Effector memory CD8-positive, alpha-beta T cell (primary cell): ENCODE measurements around the gene ELOVL3.
A peak's percentile ranks its signal among the peaks of the same experiment; 100 is the strongest.
"Not testable (repeated sequence)": the region's sequence is repeated elsewhere in the genome, so short reads cannot be mapped to it uniquely, and the experiment has no call there.

Experiments
- ATAC-seq: fragments of 150-1000 bp; cut with Tn5 transposase; replicated peaks from 2 replicates; pipeline ENCODE4 v1.10.0; 2021; ENCODE audit warnings: mild to moderate bottlenecking, moderate library complexity
- DNase-seq, 3 experiments: peaks; one replicate each; pipeline ENCODE4 v3.0.0; 2021
- H3K27ac Mint-ChIP-seq, 2 donors: one replicate each; pipeline ENCODE4 v1.8.0; 2022; ENCODE audit warnings: mild to moderate bottlenecking in 2 of 2, mixed read lengths in 2 of 2, moderate library complexity in 2 of 2
- H3K27me3 Mint-ChIP-seq, 2 donors: one replicate each; pipeline ENCODE4 v1.8.0; 2022; ENCODE audit warnings: mixed read lengths in 2 of 2
- H3K36me3 Mint-ChIP-seq: one replicate; pipeline ENCODE4 v1.8.0; 2022; ENCODE audit warnings: mild to moderate bottlenecking, moderate library complexity, mixed read lengths; ENCODE audit not compliant: insufficient read depth
- H3K4me1 Mint-ChIP-seq, 2 donors: one replicate each; pipeline ENCODE4 v1.8.0; 2022; ENCODE audit warnings: low read depth in 2 of 2, mixed read lengths in 2 of 2
- H3K4me3 Mint-ChIP-seq, 2 donors: one replicate each; pipeline ENCODE4 v1.8.0; 2022; ENCODE audit warnings: mild to moderate bottlenecking in 2 of 2, mixed read lengths in 2 of 2, moderate library complexity in 2 of 2
- H3K9me3 Mint-ChIP-seq, 2 donors: one replicate each; pipeline ENCODE4 v1.8.0; 2022; ENCODE audit warnings: mixed read lengths in 2 of 2

Gene ELOVL3

DNA sequence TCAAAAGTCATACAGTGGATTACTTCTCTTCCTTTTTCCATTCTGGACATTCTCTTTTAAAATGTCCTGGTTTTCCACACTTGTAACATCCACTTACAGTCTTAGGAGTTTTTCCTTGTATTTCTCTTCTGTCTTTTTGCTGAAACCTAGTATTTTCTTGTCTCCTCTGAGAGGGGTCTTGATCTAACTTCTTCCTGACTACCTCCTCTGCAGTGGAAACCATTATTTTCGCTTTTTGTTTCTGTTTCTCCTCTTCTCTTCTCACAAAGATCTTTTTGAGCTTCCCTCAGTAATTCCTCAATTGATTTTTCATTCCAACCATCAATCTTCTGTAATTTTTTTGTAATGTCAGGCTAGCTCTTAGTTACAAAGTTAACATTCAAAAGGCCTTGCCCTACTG, 23.7 kb upstream of the ELOVL3 start:
- no peak overlapping the region for H3K27ac Mint-ChIP-seq
- H3K27me3 Mint-ChIP-seq = peaks cover 18 to 42% of the 10 kb centered on the region in 2 donors
- DNase-seq (no peak), ATAC-seq (no peak)
- H3K9me3 Mint-ChIP-seq = no peaks in the 10 kb centered on the region
- no peaks in the 10 kb centered on the region for H3K36me3 Mint-ChIP-seq
- H3K4me3 Mint-ChIP-seq = no peak overlapping the region
- no peaks in the 10 kb centered on the region for H3K4me1 Mint-ChIP-seq

DNA sequence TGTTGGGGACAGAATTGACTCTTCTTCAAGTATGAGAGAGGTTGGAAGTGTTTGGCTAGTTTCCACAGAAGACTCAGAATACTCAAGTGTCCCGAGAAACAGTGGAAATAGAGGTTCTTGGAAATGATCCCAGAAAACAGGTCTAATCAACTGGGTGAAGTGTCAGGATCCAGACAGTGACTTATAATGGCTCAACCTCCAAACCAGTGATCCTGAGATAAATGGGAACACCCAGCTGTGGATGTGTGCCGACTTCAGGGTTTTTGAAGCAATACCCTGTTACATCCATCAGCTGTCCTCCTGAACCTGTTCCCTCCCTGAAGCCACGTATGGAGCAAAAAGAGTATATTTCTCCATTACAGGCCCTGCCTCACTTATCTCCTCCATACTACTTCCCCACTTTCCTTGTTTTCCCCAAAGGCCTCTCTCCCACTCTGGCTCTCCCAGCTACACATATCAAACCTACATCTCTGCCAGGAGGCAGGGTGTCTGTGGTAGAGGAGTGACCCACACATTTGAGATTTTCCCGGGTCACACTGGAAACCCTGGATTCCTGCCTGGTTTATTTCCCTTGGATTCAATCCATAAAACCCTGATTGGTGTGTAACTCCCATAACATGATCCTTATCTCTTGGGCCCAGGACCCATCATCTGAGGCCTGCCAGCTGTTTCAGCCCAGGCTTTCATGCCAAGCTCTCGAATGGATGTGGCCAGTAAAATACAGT, 17.6 kb upstream of the ELOVL3 start:
- H3K4me1 Mint-ChIP-seq = no peaks in the 10 kb centered on the region
- no peak overlapping the region for H3K27ac Mint-ChIP-seq
- H3K36me3 Mint-ChIP-seq = no peaks in the 10 kb centered on the region
- no peak for ATAC-seq
- H3K9me3 Mint-ChIP-seq = no peaks in the 10 kb centered on the region
- H3K27me3 Mint-ChIP-seq = peaks cover 6 to 19% of the 10 kb centered on the region in 2 donors
- no peak for DNase-seq
- no peak overlapping the region for H3K4me3 Mint-ChIP-seq

DNA sequence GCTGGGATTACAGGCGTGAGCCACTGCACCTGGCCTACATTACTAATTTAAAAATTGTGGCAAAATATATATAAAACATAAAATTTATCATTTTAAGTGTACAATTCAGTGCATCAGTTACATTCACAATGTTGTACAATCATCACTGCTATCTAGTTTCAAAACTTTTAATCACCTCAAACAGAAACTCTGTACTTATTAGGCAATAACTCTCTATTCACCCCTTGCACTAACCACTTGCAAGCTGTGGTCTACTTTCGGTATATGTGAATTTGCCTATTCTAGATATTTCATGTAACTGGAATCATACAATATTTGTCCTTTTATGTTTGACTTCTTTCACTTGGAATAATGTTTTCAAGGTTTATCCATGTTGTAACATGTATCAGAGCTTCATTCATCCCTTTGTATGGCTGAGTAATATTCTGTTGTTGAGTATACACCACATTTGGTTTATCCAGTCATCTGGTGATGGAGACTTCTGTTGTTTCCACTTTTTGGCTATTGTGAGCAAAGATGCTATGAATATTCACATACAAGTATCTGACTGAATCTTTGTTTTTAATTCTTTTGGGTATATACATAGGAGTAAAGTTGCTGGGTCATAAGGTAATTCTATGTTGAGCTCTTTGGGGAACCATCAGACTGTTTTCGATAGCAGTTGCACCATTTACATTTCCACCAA, 14.3 kb upstream of the ELOVL3 start:
- H3K9me3 Mint-ChIP-seq = no peaks in the 10 kb centered on the region
- no peak overlapping the region for H3K27ac Mint-ChIP-seq
- H3K36me3 Mint-ChIP-seq = no peaks in the 10 kb centered on the region
- no peak overlapping the region for H3K4me3 Mint-ChIP-seq
- ATAC-seq (no peak), DNase-seq (no peak)
- H3K27me3 Mint-ChIP-seq = peaks cover 5 to 9% of the 10 kb centered on the region in 2 donors
- no peaks in the 10 kb centered on the region for H3K4me1 Mint-ChIP-seq

DNA sequence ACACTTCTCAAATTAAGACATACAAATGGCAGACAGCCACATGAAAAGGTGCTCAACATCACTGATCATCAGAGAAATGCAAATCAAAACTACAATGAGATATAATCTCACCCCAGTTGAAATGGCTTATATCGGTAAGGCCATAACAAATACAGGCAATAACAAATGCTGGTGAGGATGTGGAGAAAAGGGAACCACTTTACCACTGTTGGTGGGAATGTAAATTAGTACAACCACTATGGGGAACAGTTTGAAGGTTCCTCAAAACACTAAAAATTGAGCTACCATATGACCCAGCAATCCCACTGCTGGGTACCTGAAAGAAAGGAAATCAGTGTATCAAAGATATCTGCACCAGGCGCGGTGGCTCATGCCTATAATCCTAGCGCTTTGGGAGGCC, 12.5 kb upstream of the ELOVL3 start:
- not testable (repeated sequence) for H3K4me3 Mint-ChIP-seq, DNase-seq, H3K27ac Mint-ChIP-seq, H3K4me1 Mint-ChIP-seq, ATAC-seq, H3K36me3 Mint-ChIP-seq, H3K9me3 Mint-ChIP-seq, H3K27me3 Mint-ChIP-seq

DNA sequence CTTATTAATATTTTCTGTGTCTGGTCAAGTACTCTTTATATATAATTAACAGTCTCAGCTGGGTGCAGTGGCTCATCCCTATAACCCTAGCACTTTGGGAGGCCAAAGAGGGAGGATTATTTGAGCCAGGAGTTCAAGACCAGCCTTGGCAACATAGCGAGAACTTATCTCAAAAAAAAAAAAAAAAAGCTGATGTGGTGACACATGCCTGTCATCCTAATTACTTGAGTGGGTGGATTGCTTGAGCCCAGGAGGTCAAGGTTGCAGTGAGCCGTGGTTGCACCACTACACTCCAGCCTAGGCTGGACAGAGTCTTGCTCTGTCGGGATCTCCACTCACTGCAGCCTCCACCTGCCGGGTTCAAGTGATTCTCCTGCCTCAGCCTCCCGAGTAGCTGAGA, 6.7 kb upstream of the ELOVL3 start:
- Mint-ChIP-seq H3K4me1 (no peaks in the 10 kb centered on the region), H3K4me3 (no peak overlapping the region), H3K36me3 (no peaks in the 10 kb centered on the region), H3K27ac (no peak overlapping the region), H3K27me3 (peaks cover 6 to 19% of the 10 kb centered on the region in 2 donors), H3K9me3 (no peaks in the 10 kb centered on the region)
- no peak for ATAC-seq
- DNase-seq = no peak

- Mint-ChIP-seq H3K4me3 (no peak overlapping the region), H3K4me1 (peaks cover under 1% of the 10 kb centered on the region in 2 donors), H3K9me3 (no peaks in the 10 kb centered on the region), H3K27ac (no peak overlapping the region), H3K36me3 (no peaks in the 10 kb centered on the region), H3K27me3 (peaks cover 6 to 20% of the 10 kb centered on the region in 2 donors)
- no peak for ATAC-seq
- DNase-seq = no peak
Observed at GRCh38 chr10:102220612-102221011, 5.5 kb upstream of the ELOVL3 start.

DNA sequence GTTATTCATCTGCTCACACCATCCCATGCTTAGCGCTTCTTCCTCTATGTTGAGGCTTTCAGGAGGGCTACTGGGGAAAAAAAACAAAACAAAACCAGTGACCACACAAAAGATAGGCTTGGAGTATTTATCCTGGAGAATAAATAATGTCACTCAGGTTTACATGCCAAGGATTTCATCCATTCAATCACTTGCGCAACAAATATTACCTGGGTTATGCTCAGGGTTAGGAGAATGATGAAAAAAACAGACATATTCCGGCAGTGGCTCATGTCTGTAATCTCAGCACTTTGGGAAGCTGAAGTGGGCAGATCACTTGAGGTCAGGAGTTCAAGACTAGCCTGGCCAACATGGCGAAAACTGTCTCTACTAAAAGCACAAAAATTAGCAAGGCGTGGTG, 3.3 kb upstream of the ELOVL3 start:
- Mint-ChIP-seq H3K4me1 (peaks cover 10% of the 10 kb centered on the region in 2 donors), H3K4me3 (no peak overlapping the region), H3K9me3 (no peaks in the 10 kb centered on the region), H3K36me3 (no peaks in the 10 kb centered on the region), H3K27me3 (peaks cover 11 to 28% of the 10 kb centered on the region in 2 donors), H3K27ac (no peak overlapping the region)
- ATAC-seq (no peak), DNase-seq (no peak)

GRCh38 chr10:102226542-102226870, 407 bp downstream of the ELOVL3 start:
- no peak for ATAC-seq
- Mint-ChIP-seq H3K27ac (no peak overlapping the region), H3K9me3 (no peaks in the 10 kb centered on the region), H3K27me3 (peaks cover 31 to 49% of the 10 kb centered on the region in 2 donors), H3K36me3 (no peaks in the 10 kb centered on the region), H3K4me1 (peaks cover 18 to 26% of the 10 kb centered on the region in 2 donors), H3K4me3 (peak overlapping the region; percentile 70 to 78)
- DNase-seq = no peak

- H3K4me3 Mint-ChIP-seq = no peak overlapping the region
- DNase-seq = no peak
- H3K27me3 Mint-ChIP-seq = peaks cover 31 to 52% of the 10 kb centered on the region in 2 donors
- H3K4me1 Mint-ChIP-seq = peaks cover 20 to 26% of the 10 kb centered on the region in 2 donors
- no peaks in the 10 kb centered on the region for H3K9me3 Mint-ChIP-seq
- no peaks in the 10 kb centered on the region for H3K36me3 Mint-ChIP-seq
- no peak for ATAC-seq
- H3K27ac Mint-ChIP-seq = no peak overlapping the region
Observed at GRCh38 chr10:102227050-102227449, 951 bp downstream of the ELOVL3 start.

GRCh38 chr10:102229810-102230263, 3.7 kb downstream of the ELOVL3 start:
- H3K27ac Mint-ChIP-seq = peak overlapping the region in 1 of 2 donors; percentile 39
- peak overlapping the region; percentile 81 to 87 for H3K4me3 Mint-ChIP-seq
- DNase-seq (peak; percentile 84 to 86 (median 85)), ATAC-seq (peak; percentile 62)
- H3K27me3 Mint-ChIP-seq = peaks cover 30 to 58% of the 10 kb centered on the region in 2 donors
- H3K4me1 Mint-ChIP-seq = peaks cover 20 to 26% of the 10 kb centered on the region in 2 donors
- no peaks in the 10 kb centered on the region for H3K9me3 Mint-ChIP-seq
- no peaks in the 10 kb centered on the region for H3K36me3 Mint-ChIP-seq

DNA sequence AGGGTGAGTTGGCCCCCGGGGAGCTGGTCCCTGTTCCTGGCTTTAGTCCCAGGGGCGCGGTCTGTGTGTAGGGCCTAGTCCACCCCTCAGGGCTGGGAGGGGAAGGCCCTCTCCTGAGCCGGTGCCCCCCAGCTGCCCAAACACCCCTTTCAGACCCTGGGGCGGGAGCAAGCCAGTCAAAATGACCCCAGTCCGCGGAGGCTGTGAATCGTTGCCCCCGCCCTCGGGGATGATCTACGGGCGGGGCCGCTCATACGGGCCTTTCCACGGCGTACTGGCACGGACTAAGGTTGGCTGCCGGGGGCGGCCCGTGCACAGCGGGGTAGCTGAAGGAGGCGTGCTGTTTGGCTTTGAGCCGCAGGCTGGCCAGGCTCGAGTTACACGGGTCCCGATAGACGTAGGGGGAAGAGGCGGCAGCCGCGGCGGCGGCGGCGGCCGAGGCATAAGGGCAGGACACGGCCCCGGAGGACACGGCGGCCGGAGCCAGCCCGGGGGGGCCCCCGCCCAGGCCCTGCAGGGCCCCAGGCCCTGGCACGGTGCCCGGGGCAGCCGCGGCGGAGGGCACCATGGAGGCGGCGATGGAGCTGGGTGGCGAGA, 4.3 kb downstream of the ELOVL3 start:
- peak; percentile 35 for ATAC-seq
- Mint-ChIP-seq H3K27ac (peak overlapping the region in 1 of 2 donors; percentile 39), H3K27me3 (peaks cover 30 to 60% of the 10 kb centered on the region in 2 donors), H3K36me3 (no peaks in the 10 kb centered on the region), H3K4me3 (peak overlapping the region; percentile 81 to 87), H3K4me1 (peaks cover 20 to 26% of the 10 kb centered on the region in 2 donors), H3K9me3 (no peaks in the 10 kb centered on the region)
- peak in 1 of 3 experiments; percentile 24 for DNase-seq

DNA sequence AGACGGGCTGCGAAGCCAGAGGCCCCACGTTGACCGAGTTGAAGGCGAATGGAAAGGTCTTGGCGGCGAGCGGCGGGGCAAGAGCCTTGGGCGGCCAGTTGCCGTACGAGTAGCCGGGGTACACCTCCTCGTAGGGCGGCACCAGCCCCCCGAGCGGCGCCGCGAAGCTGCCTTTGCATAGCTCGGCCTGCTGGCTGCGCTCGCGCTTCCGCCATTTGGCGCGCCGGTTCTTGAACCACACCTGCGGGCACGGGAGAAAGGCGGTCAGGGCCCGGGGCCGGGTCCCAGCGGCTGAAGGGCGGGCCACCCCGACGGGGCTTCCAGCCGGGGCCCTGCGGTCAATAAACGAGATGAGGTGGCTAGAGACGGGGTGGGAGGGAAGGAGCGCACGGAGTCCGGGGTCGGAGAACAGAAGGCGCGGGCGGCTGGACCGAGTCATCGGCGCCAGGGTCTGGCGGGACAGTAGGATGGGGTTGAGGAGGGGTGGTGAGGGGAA, 4.8 kb downstream of the ELOVL3 start:
- peak; percentile 26 for ATAC-seq
- no peaks in the 10 kb centered on the region for H3K36me3 Mint-ChIP-seq
- H3K9me3 Mint-ChIP-seq = no peaks in the 10 kb centered on the region
- H3K27me3 Mint-ChIP-seq = peaks cover 35 to 66% of the 10 kb centered on the region in 2 donors
- H3K4me3 Mint-ChIP-seq = peak overlapping the region; percentile 81 to 87
- peak; percentile 42 to 47 (median 42) for DNase-seq
- H3K4me1 Mint-ChIP-seq = peaks cover 17 to 23% of the 10 kb centered on the region in 2 donors
- H3K27ac Mint-ChIP-seq = no peak overlapping the region
